MM.1S (cell line): ENCODE data around the gene PCNT.

Source experiments
- EZH2 ChIP-seq: fragments of 300-600 bp; sonication (generic); optimal IDR thresholded peaks from 2 replicates; pipeline ENCODE3; 2017; ENCODE audit warnings: low read depth, mild to moderate bottlenecking, antibody characterized with exemption, low read length, mixed read lengths
- EZH2phosphoT487 ChIP-seq: fragments of 300-600 bp; sonication (generic); IDR thresholded peaks from 2 replicates; pipeline ENCODE4 v1.6.1; 2018; ENCODE audit warnings: antibody characterized with exemption, low read length
- TF ChIP-seq, protein P1 (sequence below): fragments of 300-600 bp; sonication (generic); IDR thresholded peaks from 2 replicates; pipeline ENCODE4 v1.5.1; 2016; ENCODE audit warnings: antibody characterized with exemption, low read length, mixed read lengths

DNA sequence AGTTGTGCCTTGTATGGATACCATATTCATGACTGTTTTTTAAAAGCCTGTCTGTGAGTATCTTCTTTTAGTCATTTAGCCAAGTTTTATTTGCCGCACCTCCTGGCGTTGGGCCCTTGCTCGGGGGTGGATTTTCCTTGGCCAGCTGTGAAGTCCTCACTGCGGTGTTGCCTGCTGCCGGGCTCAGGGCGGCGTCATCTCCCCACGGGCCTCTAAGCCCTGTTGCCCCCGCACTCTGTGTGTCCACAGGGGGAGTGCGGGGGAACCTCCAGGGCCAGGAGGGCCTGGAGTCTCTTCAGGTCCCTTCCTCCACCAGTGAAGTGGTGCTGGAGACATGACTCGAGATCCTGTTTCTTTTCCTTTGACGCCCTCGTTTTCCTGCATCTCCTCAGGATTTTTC is 69.0 kb downstream of the PCNT start:
- TF ChIP-seq, protein P1, sequence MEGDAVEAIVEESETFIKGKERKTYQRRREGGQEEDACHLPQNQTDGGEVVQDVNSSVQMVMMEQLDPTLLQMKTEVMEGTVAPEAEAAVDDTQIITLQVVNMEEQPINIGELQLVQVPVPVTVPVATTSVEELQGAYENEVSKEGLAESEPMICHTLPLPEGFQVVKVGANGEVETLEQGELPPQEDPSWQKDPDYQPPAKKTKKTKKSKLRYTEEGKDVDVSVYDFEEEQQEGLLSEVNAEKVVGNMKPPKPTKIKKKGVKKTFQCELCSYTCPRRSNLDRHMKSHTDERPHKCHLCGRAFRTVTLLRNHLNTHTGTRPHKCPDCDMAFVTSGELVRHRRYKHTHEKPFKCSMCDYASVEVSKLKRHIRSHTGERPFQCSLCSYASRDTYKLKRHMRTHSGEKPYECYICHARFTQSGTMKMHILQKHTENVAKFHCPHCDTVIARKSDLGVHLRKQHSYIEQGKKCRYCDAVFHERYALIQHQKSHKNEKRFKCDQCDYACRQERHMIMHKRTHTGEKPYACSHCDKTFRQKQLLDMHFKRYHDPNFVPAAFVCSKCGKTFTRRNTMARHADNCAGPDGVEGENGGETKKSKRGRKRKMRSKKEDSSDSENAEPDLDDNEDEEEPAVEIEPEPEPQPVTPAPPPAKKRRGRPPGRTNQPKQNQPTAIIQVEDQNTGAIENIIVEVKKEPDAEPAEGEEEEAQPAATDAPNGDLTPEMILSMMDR, result no peak
- TF ChIP-seq EZH2 (no peak), EZH2phosphoT487 (no peak)
